ENCODE results near the gene BAK1.
"Not testable (repeated sequence)": the region's sequence is repeated elsewhere in the genome, so short reads cannot be mapped to it uniquely, and the experiment has no call there.

BAK1 gene

DNA sequence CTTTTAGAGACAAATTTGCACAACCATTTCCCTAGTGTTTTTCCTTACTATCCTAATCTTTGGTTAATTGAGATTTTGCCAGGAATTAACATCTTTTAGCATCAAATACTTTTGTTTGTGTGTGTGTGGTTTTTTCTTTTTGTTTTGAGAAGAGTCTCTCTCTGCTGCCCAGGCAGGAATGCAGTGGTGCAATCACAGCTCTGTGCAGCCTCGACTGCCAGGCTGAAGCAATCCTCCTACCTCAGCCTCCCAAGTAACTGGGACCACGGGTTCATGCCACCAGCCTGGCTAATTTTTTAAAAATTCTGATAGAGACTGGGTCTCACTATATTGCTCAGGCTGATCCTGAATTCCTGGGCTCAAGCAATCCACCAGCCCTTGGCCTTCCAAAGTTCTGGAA is 28.5 kb downstream of the BAK1 start:
- DNase-seq (ENCODE audit: low read depth), result no peak

DNA sequence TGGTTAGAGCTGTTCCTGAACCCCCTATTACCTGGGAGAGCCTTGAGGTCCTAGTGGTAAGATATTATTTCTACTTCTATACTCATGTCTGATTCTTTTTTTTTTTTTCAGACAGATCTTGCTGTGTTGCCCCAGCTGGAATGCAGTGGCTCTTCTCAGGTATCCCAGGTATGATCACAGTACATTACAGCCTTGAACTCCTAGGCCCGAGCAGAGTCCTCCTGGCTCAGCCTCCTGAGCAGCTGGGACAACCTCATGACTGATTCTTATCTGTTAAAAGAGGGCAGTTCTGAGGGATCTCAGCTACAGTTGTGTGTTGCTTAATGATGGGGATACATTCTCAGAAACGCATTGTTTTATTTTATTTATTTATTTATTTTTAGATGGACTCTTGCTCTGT is 30.2 kb downstream of the BAK1 start:
- no peak for DNase-seq (ENCODE audit: low read depth)

DNA sequence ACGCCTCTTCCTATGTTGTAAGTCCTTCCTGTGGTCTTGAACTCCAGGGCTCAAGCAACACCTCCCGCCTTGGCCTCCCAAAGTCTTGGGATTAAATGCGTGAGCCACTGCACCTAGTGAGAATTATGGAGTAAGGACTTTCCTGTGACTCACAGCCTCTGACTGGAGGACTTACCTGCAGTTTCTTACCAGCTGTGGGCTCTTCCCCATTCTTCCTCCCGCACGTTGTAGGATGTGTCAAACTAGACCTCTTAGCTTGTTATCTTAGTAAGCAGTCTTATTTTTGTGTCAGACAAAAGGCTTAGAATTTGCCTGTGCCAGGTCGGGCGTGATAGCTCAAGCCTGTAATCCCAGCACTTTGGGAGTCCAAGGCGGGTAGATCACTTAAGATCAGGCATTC is 30.9 kb downstream of the BAK1 start:
- no peak for DNase-seq (ENCODE audit: low read depth)

DNA sequence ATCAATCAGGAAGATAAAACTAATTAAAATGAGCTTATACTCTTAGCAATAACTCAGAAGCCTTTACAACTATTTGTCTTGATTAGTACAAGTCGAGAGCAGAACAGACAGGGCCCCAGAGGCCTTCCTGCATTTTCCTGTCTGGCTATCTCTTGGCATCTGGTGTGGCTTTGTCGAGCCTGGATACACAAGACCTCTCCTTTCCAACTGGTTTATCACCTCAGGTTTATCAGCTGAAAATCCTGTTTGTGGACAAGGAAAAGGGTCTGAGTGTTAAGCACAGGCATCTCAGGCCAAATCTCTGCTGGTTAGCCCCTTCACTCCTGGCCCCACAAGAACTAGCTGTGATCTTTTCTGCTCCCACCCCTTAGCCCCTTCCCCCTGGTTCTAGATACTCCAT is 32.6 kb downstream of the BAK1 start:
- DNase-seq (ENCODE audit: low read depth), result no peak

DNA sequence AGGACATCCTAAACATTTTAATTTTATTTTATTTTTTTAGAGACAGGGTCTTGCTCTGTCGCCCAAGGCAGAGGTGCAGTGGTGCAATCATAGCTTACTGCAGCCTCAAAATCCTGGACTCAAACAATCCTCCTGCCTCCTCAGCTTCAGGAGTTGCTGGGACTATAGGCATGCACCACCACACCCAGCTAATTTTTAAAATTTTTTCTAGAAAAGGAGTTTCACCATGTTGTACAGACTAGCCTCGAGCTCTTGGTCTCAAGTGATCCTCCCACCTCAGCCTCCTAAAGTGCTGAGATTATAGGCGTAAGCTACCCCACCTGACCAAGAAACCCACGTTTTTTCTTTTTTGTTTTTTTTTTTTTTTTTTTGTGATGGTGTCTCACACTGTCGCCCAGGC is 33.3 kb downstream of the BAK1 start:
- no peak for DNase-seq (ENCODE audit: low read depth)

DNA sequence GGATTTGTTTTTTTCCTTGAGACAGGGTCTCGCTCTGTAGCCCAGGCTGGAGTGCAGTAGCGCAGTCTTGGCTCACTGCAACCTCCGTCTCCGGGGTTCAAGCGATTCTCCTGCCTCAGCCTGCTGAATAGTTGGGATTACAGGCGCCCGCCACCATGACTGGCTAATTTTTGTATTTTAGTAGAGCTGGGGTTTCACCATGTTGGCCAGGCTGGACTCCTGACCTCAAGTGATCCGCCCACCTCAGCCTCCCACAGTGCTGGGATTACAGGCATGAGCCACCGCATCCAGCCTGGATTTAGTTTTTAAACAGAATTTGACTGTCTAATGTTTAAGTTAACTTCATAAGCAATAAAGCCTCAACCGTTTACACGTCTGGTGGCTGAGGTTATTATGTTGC is 34.8 kb downstream of the BAK1 start:
- DNase-seq (ENCODE audit: low read depth), result not testable (repeated sequence)

DNA sequence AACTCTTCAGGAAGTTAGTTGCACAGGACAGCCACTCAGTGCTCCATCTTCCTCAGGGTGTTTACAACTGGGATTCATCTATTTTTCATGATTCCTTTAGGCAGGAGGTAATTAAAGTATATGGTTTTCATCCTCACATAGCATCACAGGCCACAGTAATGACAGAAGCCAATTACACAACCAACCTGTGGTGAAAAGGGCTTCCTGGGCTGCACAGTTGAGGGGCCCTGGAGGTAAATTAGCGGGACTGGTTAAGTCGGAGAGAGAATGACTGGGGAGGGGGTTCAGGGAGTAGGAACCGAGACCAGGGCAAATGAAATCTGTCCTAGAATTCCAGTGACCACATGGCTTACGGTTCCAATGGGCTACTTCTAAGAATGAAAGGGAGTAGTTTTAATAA is 37.0 kb downstream of the BAK1 start:
- DNase-seq (ENCODE audit: low read depth), result no peak

DNA sequence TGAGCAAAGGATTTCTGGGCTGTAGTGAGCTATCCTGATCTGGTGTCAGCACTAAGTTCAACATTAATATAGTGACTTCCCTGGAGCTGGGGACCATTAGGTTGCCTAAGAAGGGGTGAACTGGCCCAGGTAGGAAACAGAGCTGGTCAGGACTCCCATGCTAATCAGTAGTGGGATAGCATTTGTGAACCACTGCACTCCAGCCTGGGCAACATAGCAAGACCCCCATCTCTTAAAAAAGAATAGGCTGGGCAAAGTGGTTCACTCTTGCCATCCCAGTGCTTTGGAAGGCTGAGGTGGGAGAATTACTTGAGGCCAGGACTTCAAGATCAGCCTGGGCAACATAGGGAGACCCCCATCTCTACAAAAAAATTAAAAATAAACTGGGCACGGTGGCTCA is 39.3 kb downstream of the BAK1 start:
- DNase-seq (ENCODE audit: low read depth), result no peak

DNA sequence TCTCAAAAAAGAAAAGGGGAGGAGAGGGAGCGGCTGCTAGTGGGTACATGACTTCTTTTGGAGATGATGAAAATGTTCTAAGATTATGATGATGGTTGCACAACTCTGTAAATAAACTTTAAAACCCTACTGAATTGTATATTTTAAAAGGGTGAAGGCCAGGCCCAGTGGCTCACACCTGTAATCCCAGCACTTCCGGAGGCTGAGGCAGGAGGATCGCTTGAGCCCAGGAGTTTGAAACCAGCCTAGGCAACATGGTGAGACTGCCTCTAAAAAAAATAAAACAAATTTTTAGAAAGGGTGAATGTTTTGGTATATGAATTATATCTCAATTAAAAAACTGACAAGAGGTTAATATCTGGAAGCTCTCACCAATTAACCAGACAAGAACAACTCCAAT is 45.4 kb downstream of the BAK1 start:
- no peak for DNase-seq (ENCODE audit: low read depth)

DNA sequence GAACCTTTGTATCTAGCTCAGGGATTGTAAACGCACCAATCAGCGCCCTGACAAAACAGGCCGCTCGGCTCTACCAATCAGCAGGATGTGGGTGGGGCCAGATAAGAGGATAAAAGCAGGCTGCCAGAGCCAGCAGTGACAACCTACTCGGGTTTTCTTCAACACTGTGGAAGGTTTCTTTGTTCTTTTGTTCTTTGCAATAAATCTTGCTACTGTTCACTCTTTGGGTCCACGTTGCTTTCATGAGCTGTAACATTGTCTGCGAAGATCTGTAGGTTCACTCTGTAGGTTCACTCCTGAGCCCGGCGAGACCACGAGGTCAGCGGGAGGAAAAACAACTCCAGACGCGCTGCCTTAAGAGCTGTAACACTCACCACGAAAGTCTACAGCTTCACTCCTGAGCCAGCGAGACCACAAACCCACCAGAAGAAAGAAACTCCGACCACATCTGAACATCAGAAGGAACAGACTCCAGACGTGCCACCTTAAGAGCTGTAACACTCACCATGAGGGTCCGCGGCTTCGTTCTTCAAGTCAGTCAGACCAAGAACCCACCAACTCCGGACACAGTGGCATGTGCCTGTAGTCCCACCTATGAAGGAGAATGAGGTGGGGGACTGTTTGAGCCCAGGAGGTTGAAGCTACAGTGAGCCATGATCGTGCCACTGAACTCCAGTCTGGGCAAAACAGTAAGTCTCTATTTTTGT is 46.8 kb downstream of the BAK1 start:
- DNase-seq (ENCODE audit: low read depth), result not testable (repeated sequence)

DNA sequence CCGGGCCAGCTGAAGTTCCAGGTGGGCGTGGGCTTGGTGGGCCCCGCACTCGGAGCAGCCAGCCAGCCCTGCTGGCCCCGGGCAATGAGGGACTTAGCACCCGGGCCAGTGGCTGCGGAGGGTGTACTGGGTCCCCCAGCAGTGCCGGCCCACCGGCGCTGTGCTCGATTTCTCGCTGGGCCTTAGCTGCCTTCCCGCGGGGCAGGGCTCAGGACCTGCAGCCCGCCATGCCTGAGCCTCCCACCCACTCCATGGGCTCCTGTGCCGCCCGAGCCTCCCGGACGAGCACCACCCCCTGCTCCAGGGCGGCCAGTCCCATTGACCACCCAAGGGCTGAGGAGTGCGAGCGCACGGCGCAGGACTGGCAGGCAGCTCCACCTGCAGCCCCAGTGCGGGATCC is 47.6 kb downstream of the BAK1 start:
- not testable (repeated sequence) for DNase-seq (ENCODE audit: low read depth)

DNA sequence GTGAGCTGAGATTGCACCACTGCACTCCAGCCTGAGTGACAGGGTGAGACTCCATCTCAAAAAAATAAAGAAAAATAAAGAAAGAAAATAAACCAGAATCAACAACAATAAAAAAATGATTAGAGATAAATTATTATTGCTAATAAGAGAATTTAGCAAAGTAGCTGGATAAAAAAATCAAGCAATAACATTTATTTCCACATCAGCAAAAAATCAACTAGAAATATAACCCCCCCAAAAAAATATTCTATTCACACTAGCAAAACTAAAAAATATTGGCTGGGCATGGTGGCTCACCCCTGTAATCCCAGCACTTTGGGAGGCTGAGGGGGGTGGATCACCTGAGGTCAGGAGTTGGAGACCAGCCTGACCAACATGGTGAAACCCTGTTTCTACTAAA is 49.5 kb downstream of the BAK1 start:
- DNase-seq (ENCODE audit: low read depth), result not testable (repeated sequence)

Measured in HS-5 (cell line).